Neural cell (in vitro differentiated cells): ENCODE results near the gene SPON1. TPM values are rescaled to one million over a fixed set of nuclear protein-coding genes. Genes with fewer than 3 reads are reported as not detected.

Source experiments
- H2AFZ ChIP-seq: fragments of 200-600, 300-800 bp; sonication (generic), shearing (Covaris generic); 2 replicates; pipeline ENCODE4 v1.6.0; 2014; ENCODE audit warnings: low read depth, mild to moderate bottlenecking, antibody characterized with exemption, low read length, moderate library complexity
- H3F3A ChIP-seq: fragments of 200-600 bp; shearing (Covaris generic); 2 replicates; pipeline ENCODE4 v1.6.1; 2016; ENCODE audit warnings: mild to moderate bottlenecking, moderate library complexity, mixed read lengths, antibody characterized with exemption, low read length; ENCODE audit not compliant: insufficient read depth, poor library complexity, severe bottlenecking
- H3K27ac ChIP-seq: fragments of 200-600, 300-800 bp; sonication (generic), shearing (Covaris generic); 2 replicates; pipeline ENCODE4 v1.5.1; 2014; ENCODE audit warnings: mild to moderate bottlenecking, low read length, moderate library complexity
- H3K27me3 ChIP-seq: fragments of 300-800, 200-600 bp; sonication (generic), shearing (Covaris generic); 2 replicates; pipeline ENCODE4 v1.6.0; 2014; ENCODE audit warnings: mild to moderate bottlenecking, low read depth, low read length, moderate library complexity; ENCODE audit not compliant: insufficient read depth
- H3K36me3 ChIP-seq: fragments of 300-800, 200-600 bp; sonication (generic), shearing (Covaris generic); 2 replicates; pipeline ENCODE4 v1.5.1; 2014; ENCODE audit warnings: mild to moderate bottlenecking, antibody characterized with exemption, low read length, moderate library complexity; ENCODE audit not compliant: insufficient read depth
- H3K4me2 ChIP-seq: fragments of 300-800, 200-600 bp; sonication (generic), shearing (Covaris generic); 2 replicates; pipeline ENCODE4 v1.6.0; 2014; ENCODE audit warnings: mild to moderate bottlenecking, low read length
- H3K4me3 ChIP-seq: fragments of 300-800, 200-600 bp; sonication (generic), shearing (Covaris generic); 2 replicates; pipeline ENCODE4 v1.5.1; 2014; ENCODE audit warnings: mild to moderate bottlenecking, low read length, moderate library complexity
- H3K79me2 ChIP-seq: fragments of 200-600 bp; shearing (Covaris generic); replicated peaks from 2 replicates; pipeline ENCODE4 v1.6.0; 2014; ENCODE audit warnings: mild to moderate bottlenecking, low read length, moderate library complexity; ENCODE audit not compliant: insufficient read depth
- H3K9ac ChIP-seq: fragments of 300-800, 200-600 bp; sonication (generic), shearing (Covaris generic); 2 replicates; pipeline ENCODE4 v1.6.1; 2016; ENCODE audit warnings: mild to moderate bottlenecking, low read length, mixed read lengths
- H3K9me2 ChIP-seq: fragments of 200-600 bp; shearing (Covaris generic); 2 replicates; pipeline ENCODE4 v1.6.1; 2016; ENCODE audit warnings: mild to moderate bottlenecking, low read length, mixed read lengths; ENCODE audit not compliant: insufficient read depth
- H3K9me3 ChIP-seq: fragments of 200-600, 300-800 bp; sonication (generic), shearing (Covaris generic); 2 replicates; pipeline ENCODE4 v1.6.1; 2016; ENCODE audit warnings: mild to moderate bottlenecking, mixed run types, low read length, moderate library complexity, mixed read lengths
- H4K20me1 ChIP-seq: fragments of 200-600 bp; shearing (Covaris generic); 2 replicates; pipeline ENCODE4 v1.6.1; 2016; ENCODE audit warnings: mild to moderate bottlenecking, mixed run types; ENCODE audit not compliant: insufficient read depth
- CTCF ChIP-seq: fragments of 450-650 bp; IDR thresholded peaks from 2 replicates; pipeline ENCODE4 v1.5.1; 2014; ENCODE audit warnings: antibody characterized with exemption, mild to moderate bottlenecking, moderate library complexity; ENCODE audit not compliant: poor library complexity, severe bottlenecking
- EP300 ChIP-seq: fragments of 450-650 bp; conservative IDR thresholded peaks from 2 replicates; pipeline ENCODE4 v1.6.1; 2014; ENCODE audit warnings: antibody characterized with exemption, mild to moderate bottlenecking, moderate library complexity; ENCODE audit not compliant: poor library complexity, severe bottlenecking
- EZH2 ChIP-seq: fragments of 200-600, 300-800 bp; shearing (Covaris generic), sonication (generic); IDR thresholded peaks from 2 replicates; pipeline ENCODE4 v1.6.1; 2014; ENCODE audit warnings: antibody characterized with exemption, low read length, borderline replicate concordance, mild to moderate bottlenecking; ENCODE audit not compliant: insufficient read depth, poor library complexity, severe bottlenecking
- MXI1 ChIP-seq: fragments of 450-650 bp; conservative IDR thresholded peaks from 2 replicates; pipeline ENCODE4 v1.6.1; 2014; ENCODE audit warnings: antibody characterized with exemption, mild to moderate bottlenecking; ENCODE audit not compliant: poor library complexity, severe bottlenecking
- POLR2AphosphoS5 ChIP-seq: IDR thresholded peaks from 2 replicates; pipeline ENCODE4 v1.6.1; 2012
- RAD21 ChIP-seq: fragments of 450-650 bp; conservative IDR thresholded peaks from 2 replicates; pipeline ENCODE4 v1.6.1; 2014; ENCODE audit warnings: antibody characterized with exemption, mild to moderate bottlenecking, moderate library complexity
- SMC3 ChIP-seq: fragments of 450-650 bp; conservative IDR thresholded peaks from 2 replicates; pipeline ENCODE4 v1.6.1; 2014; ENCODE audit warnings: antibody characterized with exemption, mild to moderate bottlenecking, moderate library complexity; ENCODE audit not compliant: poor library complexity
- TAF1 ChIP-seq: IDR thresholded peaks from 2 replicates; pipeline ENCODE4 v1.6.1; 2012; ENCODE audit warnings: low read depth
- polyA plus RNA-seq: library from polyadenylated mRNA; depleted of rRNA; stranded (reverse); fragments of >200 nt; gene quantifications from 2 replicates; pipeline ENCODE4 v1.2.3, GENCODE V29; 2014
- TF ChIP-seq, protein P1 (sequence below): IDR thresholded peaks from 2 replicates; pipeline ENCODE4 v1.6.1; 2012; ENCODE audit warnings: borderline replicate concordance

The SPON1 gene
- polyA plus RNA-seq, 1 donor from 2014 or later: 0.66 TPM

GRCh38 chr11:13944911-13945425 is 17.6 kb upstream of the SPON1 start:
- no peaks in the 10 kb centered on the region for H3K79me2 ChIP-seq
- no peaks in the 10 kb centered on the region for H3K9me2 ChIP-seq
- H3K4me2 ChIP-seq: no peak overlapping the region
- H3K27ac ChIP-seq: no peak overlapping the region
- TF ChIP-seq EP300: no peak
- no peak for TF ChIP-seq CTCF
- TF ChIP-seq, protein P1, sequence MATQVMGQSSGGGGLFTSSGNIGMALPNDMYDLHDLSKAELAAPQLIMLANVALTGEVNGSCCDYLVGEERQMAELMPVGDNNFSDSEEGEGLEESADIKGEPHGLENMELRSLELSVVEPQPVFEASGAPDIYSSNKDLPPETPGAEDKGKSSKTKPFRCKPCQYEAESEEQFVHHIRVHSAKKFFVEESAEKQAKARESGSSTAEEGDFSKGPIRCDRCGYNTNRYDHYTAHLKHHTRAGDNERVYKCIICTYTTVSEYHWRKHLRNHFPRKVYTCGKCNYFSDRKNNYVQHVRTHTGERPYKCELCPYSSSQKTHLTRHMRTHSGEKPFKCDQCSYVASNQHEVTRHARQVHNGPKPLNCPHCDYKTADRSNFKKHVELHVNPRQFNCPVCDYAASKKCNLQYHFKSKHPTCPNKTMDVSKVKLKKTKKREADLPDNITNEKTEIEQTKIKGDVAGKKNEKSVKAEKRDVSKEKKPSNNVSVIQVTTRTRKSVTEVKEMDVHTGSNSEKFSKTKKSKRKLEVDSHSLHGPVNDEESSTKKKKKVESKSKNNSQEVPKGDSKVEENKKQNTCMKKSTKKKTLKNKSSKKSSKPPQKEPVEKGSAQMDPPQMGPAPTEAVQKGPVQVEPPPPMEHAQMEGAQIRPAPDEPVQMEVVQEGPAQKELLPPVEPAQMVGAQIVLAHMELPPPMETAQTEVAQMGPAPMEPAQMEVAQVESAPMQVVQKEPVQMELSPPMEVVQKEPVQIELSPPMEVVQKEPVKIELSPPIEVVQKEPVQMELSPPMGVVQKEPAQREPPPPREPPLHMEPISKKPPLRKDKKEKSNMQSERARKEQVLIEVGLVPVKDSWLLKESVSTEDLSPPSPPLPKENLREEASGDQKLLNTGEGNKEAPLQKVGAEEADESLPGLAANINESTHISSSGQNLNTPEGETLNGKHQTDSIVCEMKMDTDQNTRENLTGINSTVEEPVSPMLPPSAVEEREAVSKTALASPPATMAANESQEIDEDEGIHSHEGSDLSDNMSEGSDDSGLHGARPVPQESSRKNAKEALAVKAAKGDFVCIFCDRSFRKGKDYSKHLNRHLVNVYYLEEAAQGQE: no peak
- TF ChIP-seq SMC3: no peak
- no peak for TF ChIP-seq RAD21
- TF ChIP-seq EZH2: no peak
- TF ChIP-seq MXI1: no peak
- TF ChIP-seq POLR2AphosphoS5: no peak
- TF ChIP-seq TAF1: no peak
- no peaks in the 10 kb centered on the region for H3K27me3 ChIP-seq
- H3K9me3 ChIP-seq: no peaks in the 10 kb centered on the region
- H3K9ac ChIP-seq: no peak overlapping the region
- no peaks in the 10 kb centered on the region for H3F3A ChIP-seq
- no peak overlapping the region for H2AFZ ChIP-seq
- H3K4me3 ChIP-seq: no peak overlapping the region
- no peaks in the 10 kb centered on the region for H3K36me3 ChIP-seq
- H4K20me1 ChIP-seq: no peaks in the 10 kb centered on the region

DNA sequence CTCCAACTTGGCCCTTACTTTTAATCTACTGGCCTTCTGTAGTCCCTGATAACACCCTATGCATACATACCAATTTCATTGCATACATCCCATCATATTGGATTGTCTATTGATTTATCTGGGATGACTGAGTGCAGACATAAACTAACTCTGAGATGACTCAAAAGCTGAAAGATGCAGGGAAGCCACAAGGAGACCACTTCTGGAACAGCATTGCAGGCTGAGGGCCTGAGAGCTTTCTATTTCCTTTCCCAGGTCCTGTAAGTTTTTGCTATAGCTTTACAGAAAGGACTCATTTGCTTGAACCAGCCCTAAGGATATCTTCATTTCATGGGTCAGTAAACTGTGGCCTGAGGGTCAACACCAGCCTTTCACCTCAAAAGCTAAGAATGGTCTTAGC is 15.1 kb upstream of the SPON1 start:
- no peak for TF ChIP-seq MXI1
- TF ChIP-seq EP300: no peak
- TF ChIP-seq, protein P1: no peak
- no peak for TF ChIP-seq EZH2
- no peak for TF ChIP-seq RAD21
- no peak for TF ChIP-seq CTCF
- no peaks in the 10 kb centered on the region for H3K9me2 ChIP-seq
- H3K36me3 ChIP-seq: no peaks in the 10 kb centered on the region
- no peaks in the 10 kb centered on the region for H3K9me3 ChIP-seq
- no peak overlapping the region for H3K9ac ChIP-seq
- H3K27me3 ChIP-seq: no peaks in the 10 kb centered on the region
- no peak overlapping the region for H3K4me2 ChIP-seq
- no peak overlapping the region for H2AFZ ChIP-seq
- no peak overlapping the region for H3K4me3 ChIP-seq
- no peaks in the 10 kb centered on the region for H4K20me1 ChIP-seq
- no peaks in the 10 kb centered on the region for H3K79me2 ChIP-seq
- no peak overlapping the region for H3K27ac ChIP-seq
- no peaks in the 10 kb centered on the region for H3F3A ChIP-seq
